ENCODE data around the gene FUNDC2. TPM values are rescaled to one million over a fixed set of nuclear protein-coding genes. Genes with fewer than 3 reads are reported as not detected.

FUNDC2 gene
- total and polyA plus RNA-seq, 2 donors (not counting 3 experiments of a cell fraction or from before 2014, with no cell fraction given), result 53.3 to 65.6 TPM

DNA sequence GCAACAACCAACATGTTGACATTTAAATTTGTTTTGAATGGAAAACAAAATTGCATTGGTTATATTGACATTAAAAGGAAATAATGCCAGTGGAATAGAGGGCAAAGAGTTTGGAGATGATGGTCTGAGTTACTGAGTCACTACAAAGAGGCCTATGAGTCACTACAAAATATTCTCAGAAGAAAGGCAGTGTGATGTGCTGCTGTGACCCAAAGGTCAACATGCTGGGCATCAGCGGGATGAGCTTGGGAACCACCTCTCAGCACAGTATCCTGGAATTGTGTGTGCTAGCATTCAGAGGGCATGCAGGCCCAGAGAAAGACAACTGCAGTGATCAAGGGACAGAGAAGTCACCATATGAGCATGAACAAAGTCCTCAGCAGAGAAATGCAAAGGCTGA lies 41.5 kb downstream of the FUNDC2 start:
- BruUV-seq (replicated peaks), result no TSS peak
- Histone ChIP-seq H3K4me2 (ENCODE audit: insufficient read depth, low read length) (no peak overlapping the region), H3K4me1 (ENCODE audit: control insufficient read depth, extremely low read depth, insufficient read depth, low read length) (peaks cover 16% of the 10 kb centered on the region), H3K27me3 (ENCODE audit: control insufficient read depth in 2 of 2, insufficient read depth in 2 of 2, low read length in 2 of 2) (no peaks in the 10 kb centered on the region), H3K9me3 (replicated peaks; ENCODE audit: control insufficient read depth, insufficient read depth, low read length) (no peaks in the 10 kb centered on the region), H3K79me2 (ENCODE audit: control insufficient read depth, insufficient read depth, low read length) (peaks cover 39% of the 10 kb centered on the region), H3K27ac (ENCODE audit: insufficient read depth, low read depth, low read length) (no peak overlapping the region), H3K4me3 (replicated peaks in 1 of 3; ENCODE audit: insufficient read depth in 1 of 3, low read depth in 1 of 3, low read length in 3 of 3) (no peak overlapping the region), H3K9ac (replicated peaks; ENCODE audit: extremely low read depth, insufficient read depth, low read length) (no peak overlapping the region), H2AFZ (ENCODE audit: low read depth, low read length) (no peak overlapping the region), H3K9me1 (replicated peaks; ENCODE audit: control insufficient read depth, extremely low read depth, insufficient read depth, low read length) (no peaks in the 10 kb centered on the region), H4K20me1 (replicated peaks; ENCODE audit: control insufficient read depth, extremely low read depth, insufficient read depth, low read length) (no peaks in the 10 kb centered on the region), H3K36me3 (ENCODE audit: control insufficient read depth in 2 of 2, extremely low read depth in 1 of 2, insufficient read depth in 2 of 2, low read length in 2 of 2) (no peaks in the 10 kb centered on the region)
- peak; percentile 46 for TF ChIP-seq FOS (IDR thresholded peaks at IDR 0.05; ENCODE audit: borderline replicate concordance, insufficient read depth, low read length)
- TF ChIP-seq, protein P1, sequence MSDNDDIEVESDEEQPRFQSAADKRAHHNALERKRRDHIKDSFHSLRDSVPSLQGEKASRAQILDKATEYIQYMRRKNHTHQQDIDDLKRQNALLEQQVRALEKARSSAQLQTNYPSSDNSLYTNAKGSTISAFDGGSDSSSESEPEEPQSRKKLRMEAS (IDR thresholded peaks at IDR 0.05; ENCODE audit: insufficient read depth, insufficient read length), result no peak
- peak; percentile 61 for TF ChIP-seq JUN (IDR thresholded peaks at IDR 0.05; ENCODE audit: borderline replicate concordance, insufficient read depth, insufficient read length, low read depth)
- TF ChIP-seq POLR2AphosphoS5 (IDR thresholded peaks at IDR 0.05; ENCODE audit: insufficient read depth, low read depth, low read length), result no peak
- no peak for TF ChIP-seq MYC (IDR thresholded peaks at IDR 0.05; ENCODE audit: low read depth, low read length)
- TF ChIP-seq, protein P2, sequence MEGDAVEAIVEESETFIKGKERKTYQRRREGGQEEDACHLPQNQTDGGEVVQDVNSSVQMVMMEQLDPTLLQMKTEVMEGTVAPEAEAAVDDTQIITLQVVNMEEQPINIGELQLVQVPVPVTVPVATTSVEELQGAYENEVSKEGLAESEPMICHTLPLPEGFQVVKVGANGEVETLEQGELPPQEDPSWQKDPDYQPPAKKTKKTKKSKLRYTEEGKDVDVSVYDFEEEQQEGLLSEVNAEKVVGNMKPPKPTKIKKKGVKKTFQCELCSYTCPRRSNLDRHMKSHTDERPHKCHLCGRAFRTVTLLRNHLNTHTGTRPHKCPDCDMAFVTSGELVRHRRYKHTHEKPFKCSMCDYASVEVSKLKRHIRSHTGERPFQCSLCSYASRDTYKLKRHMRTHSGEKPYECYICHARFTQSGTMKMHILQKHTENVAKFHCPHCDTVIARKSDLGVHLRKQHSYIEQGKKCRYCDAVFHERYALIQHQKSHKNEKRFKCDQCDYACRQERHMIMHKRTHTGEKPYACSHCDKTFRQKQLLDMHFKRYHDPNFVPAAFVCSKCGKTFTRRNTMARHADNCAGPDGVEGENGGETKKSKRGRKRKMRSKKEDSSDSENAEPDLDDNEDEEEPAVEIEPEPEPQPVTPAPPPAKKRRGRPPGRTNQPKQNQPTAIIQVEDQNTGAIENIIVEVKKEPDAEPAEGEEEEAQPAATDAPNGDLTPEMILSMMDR (IDR thresholded peaks at IDR 0.05; ENCODE audit: extremely low read depth in 1 of 2, insufficient read depth in 1 of 2, low read depth in 1 of 2, low read length in 2 of 2), result no peak
- no peak for TF ChIP-seq GATA2 (IDR thresholded peaks at IDR 0.05; ENCODE audit: insufficient read depth, insufficient read length, low read depth, low read length)
- TF ChIP-seq POLR2A (IDR thresholded peaks at IDR 0.05; ENCODE audit: low read depth, low read length), result no peak
- TF ChIP-seq EZH2 (IDR thresholded peaks at IDR 0.05; ENCODE audit: borderline replicate concordance, low read depth, low read length, severe bottlenecking), result no peak
- ChIA-PET CTCF (interaction anchor here (1.0 to 1.1 kb wide), 4 partner anchors 11 to 42 kb away, joined by 3 to 5 read pairs (median 4); partner anchors contain the start of gene FUNDC2), POLR2A (no interaction called here)
- intact Hi-C loops (cut with micrococcal nuclease), result no loop called here
- DNase-seq (ENCODE audit: low read depth, low spot score) (peak; percentile 44), FAIRE-seq (peak; percentile 76)
- dilution Hi-C loops (cut with MboI; ENCODE audit: extremely low pct_ligation_motif_present, low sequenced_read_pairs), result no loop called here

Measured in endothelial cell of umbilical vein (primary cell).